Parathyroid adenoma (tissue), 2 donors: ENCODE data around the gene LAX1.

ENCODE experiments used
- H2AFZ ChIP-seq: fragments of 300-600 bp; sonication (generic); one replicate; pipeline ENCODE4 v1.7.0; 2017; ENCODE audit warnings: antibody characterized with exemption, mild to moderate bottlenecking
- H3K27ac ChIP-seq: fragments of 300-600 bp; sonication (generic); one replicate; pipeline ENCODE4 v1.7.0; 2017
- H3K27me3 ChIP-seq: fragments of 300-600 bp; sonication (generic); one replicate; pipeline ENCODE4 v1.7.0; 2017; ENCODE audit warnings: low read length; ENCODE audit not compliant: control insufficient read depth, insufficient read depth
- H3K36me3 ChIP-seq: fragments of 300-600 bp; sonication (generic); one replicate; pipeline ENCODE4 v1.7.0; 2017; ENCODE audit warnings: low read length; ENCODE audit not compliant: control insufficient read depth, insufficient read depth
- H3K4me1 ChIP-seq: fragments of 300-600 bp; sonication (generic); one replicate; pipeline ENCODE4 v1.7.0; 2017; ENCODE audit warnings: control low read depth
- H3K4me2 ChIP-seq: fragments of 300-600 bp; sonication (generic); one replicate; pipeline ENCODE4 v1.7.0; 2017; ENCODE audit warnings: low read length
- H3K4me3 ChIP-seq: fragments of 300-600 bp; sonication (generic); one replicate; pipeline ENCODE4 v1.7.0; 2017; ENCODE audit warnings: low read depth, low read length
- H3K79me2 ChIP-seq: fragments of 300-600 bp; sonication (generic); one replicate; pipeline ENCODE4 v1.7.0; 2017; ENCODE audit warnings: control low read depth
- H3K9ac ChIP-seq: fragments of 300-600 bp; sonication (generic); one replicate; pipeline ENCODE4 v1.7.0; 2017; ENCODE audit warnings: mild to moderate bottlenecking
- H3K9me3 ChIP-seq: fragments of 300-600 bp; sonication (generic); one replicate; pipeline ENCODE4 v1.7.0; 2017; ENCODE audit warnings: low read length; ENCODE audit not compliant: control insufficient read depth
- TF ChIP-seq, protein P1 (sequence below): fragments of 300-600 bp; sonication (generic); IDR thresholded peaks from one replicate; pipeline ENCODE4 v1.7.0; 2017; ENCODE audit warnings: antibody characterized with exemption, mild to moderate bottlenecking
- donor health status: primary hyperparathyroidism.

Gene LAX1

DNA sequence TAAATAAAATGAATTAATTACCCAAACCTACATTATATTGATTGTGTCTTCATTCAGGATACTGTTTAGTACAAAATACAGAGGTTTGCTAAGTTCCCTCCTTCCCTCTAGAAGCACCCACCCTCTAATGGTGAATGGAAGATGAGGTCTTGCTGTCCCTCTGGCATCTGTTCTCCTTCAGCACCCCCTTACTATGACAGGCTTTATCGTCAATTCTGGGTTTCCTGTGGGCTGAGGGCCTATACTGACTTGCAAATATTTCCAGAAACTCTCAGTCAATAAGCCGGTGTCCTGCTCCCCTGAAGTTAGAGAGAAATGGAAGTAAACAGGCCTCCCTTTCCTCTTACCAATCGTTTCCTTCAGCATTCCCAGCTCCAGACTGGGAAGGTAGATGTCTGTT, 13.2 kb downstream of the LAX1 start:
- Histone ChIP-seq H3K36me3 (no peaks in the 10 kb centered on the region), H3K4me3 (no peak overlapping the region), H3K27me3 (no peaks in the 10 kb centered on the region), H3K4me2 (no peak overlapping the region), H3K79me2 (no peaks in the 10 kb centered on the region), H2AFZ (no peak overlapping the region), H3K9me3 (no peaks in the 10 kb centered on the region), H3K27ac (no peak overlapping the region), H3K9ac (no peak overlapping the region), H3K4me1 (no peaks in the 10 kb centered on the region)
- TF ChIP-seq, protein P1, sequence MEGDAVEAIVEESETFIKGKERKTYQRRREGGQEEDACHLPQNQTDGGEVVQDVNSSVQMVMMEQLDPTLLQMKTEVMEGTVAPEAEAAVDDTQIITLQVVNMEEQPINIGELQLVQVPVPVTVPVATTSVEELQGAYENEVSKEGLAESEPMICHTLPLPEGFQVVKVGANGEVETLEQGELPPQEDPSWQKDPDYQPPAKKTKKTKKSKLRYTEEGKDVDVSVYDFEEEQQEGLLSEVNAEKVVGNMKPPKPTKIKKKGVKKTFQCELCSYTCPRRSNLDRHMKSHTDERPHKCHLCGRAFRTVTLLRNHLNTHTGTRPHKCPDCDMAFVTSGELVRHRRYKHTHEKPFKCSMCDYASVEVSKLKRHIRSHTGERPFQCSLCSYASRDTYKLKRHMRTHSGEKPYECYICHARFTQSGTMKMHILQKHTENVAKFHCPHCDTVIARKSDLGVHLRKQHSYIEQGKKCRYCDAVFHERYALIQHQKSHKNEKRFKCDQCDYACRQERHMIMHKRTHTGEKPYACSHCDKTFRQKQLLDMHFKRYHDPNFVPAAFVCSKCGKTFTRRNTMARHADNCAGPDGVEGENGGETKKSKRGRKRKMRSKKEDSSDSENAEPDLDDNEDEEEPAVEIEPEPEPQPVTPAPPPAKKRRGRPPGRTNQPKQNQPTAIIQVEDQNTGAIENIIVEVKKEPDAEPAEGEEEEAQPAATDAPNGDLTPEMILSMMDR, result no peak

GRCh38 chr1:203778789-203779188, 13.8 kb downstream of the LAX1 start:
- H3K36me3 ChIP-seq, result no peaks in the 10 kb centered on the region
- H2AFZ ChIP-seq, result no peak overlapping the region
- no peak overlapping the region for H3K9ac ChIP-seq
- H3K4me3 ChIP-seq, result no peak overlapping the region
- no peak overlapping the region for H3K27ac ChIP-seq
- H3K4me1 ChIP-seq, result no peaks in the 10 kb centered on the region
- no peaks in the 10 kb centered on the region for H3K9me3 ChIP-seq
- TF ChIP-seq, protein P1, result no peak
- no peak overlapping the region for H3K4me2 ChIP-seq
- H3K27me3 ChIP-seq, result no peaks in the 10 kb centered on the region
- no peaks in the 10 kb centered on the region for H3K79me2 ChIP-seq

DNA sequence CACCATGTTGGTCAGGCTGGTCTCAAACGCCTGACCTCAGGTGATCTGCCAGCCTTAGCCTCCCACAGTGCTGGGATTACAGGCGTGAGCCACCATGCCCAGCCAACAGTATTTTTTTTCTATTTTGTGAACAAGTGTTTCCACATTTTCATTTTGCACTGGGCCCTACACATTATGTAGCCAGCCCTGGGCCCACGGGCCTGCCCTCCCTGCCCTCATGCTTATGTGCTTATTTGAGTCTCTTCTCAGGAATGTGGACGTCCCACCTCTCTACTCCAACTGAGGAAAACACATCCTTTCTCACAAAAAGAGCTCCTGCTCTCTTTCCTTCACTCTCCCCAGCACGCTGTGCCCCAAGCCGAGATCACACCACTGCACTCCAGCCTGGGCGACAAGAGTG, 17.0 kb downstream of the LAX1 start:
- H3K9ac ChIP-seq, result no peak overlapping the region
- H3K27ac ChIP-seq, result no peak overlapping the region
- H3K36me3 ChIP-seq, result no peaks in the 10 kb centered on the region
- no peak overlapping the region for H3K4me2 ChIP-seq
- H3K9me3 ChIP-seq, result no peaks in the 10 kb centered on the region
- TF ChIP-seq, protein P1, result no peak
- H2AFZ ChIP-seq, result no peak overlapping the region
- no peaks in the 10 kb centered on the region for H3K27me3 ChIP-seq
- H3K4me3 ChIP-seq, result no peak overlapping the region
- no peaks in the 10 kb centered on the region for H3K4me1 ChIP-seq
- no peaks in the 10 kb centered on the region for H3K79me2 ChIP-seq

DNA sequence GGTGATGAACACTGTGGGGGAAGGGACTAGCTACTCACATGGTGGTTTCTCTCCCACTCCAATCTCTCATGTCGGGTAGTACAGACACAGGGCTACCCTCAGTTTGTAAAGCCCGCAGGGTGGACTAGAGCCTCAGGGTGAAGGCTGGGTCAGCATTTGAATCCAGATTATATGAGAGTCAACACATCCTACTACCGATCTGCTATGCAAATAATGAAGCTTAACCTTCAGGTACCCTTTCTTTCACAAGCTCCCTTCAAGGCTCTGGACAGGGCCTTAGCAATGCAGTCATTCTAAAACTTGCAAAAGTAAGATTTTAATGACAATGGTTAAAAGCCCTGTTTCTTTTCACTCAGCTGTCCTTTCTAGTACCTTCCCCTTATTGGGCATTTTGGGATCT, 25.0 kb downstream of the LAX1 start:
- no peak overlapping the region for H3K4me2 ChIP-seq
- H3K9ac ChIP-seq, result no peak overlapping the region
- TF ChIP-seq, protein P1, result no peak
- H3K9me3 ChIP-seq, result no peaks in the 10 kb centered on the region
- no peaks in the 10 kb centered on the region for H3K36me3 ChIP-seq
- H3K27ac ChIP-seq, result no peak overlapping the region
- no peak overlapping the region for H2AFZ ChIP-seq
- no peaks in the 10 kb centered on the region for H3K27me3 ChIP-seq
- H3K4me3 ChIP-seq, result no peak overlapping the region
- no peaks in the 10 kb centered on the region for H3K4me1 ChIP-seq
- H3K79me2 ChIP-seq, result no peaks in the 10 kb centered on the region

- Histone ChIP-seq H3K36me3 (no peaks in the 10 kb centered on the region), H2AFZ (no peak overlapping the region), H3K9me3 (no peaks in the 10 kb centered on the region), H3K4me1 (no peaks in the 10 kb centered on the region), H3K79me2 (peaks cover 5% of the 10 kb centered on the region), H3K27ac (no peak overlapping the region), H3K4me3 (no peak overlapping the region), H3K9ac (no peak overlapping the region), H3K4me2 (no peak overlapping the region), H3K27me3 (no peaks in the 10 kb centered on the region)
- TF ChIP-seq, protein P1, result no peak
These were observed 26.5 kb downstream of the LAX1 start for GRCh38 chr1:203791498-203791897.
